CD4-positive, alpha-beta T cell treated with Interleukin-21 for 1 hour (primary cell): Measurements from ENCODE around the gene OBI1.

Source experiments
- DNase-seq: peaks from one replicate; pipeline ENCODE4 v3.0.0-alpha.2; 2020

Gene OBI1

GRCh38 chr13:78603240-78603957 is 55.6 kb downstream of the OBI1 start, which contains the start of gene POU4F1:
Gene POU4F1 (minus strand): TSS chr13:78603552. CDS start chr13:78603326, 226 bp downstream.
- DNase-seq, result peak; percentile 70

- no peak for DNase-seq
Observed at GRCh38 chr13:78602561-78603239, 56.3 kb downstream of the OBI1 start.

- no peak for DNase-seq
Observed at GRCh38 chr13:78601874-78602560, 56.9 kb downstream of the OBI1 start.

GRCh38 chr13:78601124-78601873 is 57.7 kb downstream of the OBI1 start:
- no peak for DNase-seq

GRCh38 chr13:78600280-78600883 is 58.6 kb downstream of the OBI1 start:
- DNase-seq, result no peak

GRCh38 chr13:78599645-78600279 is 59.2 kb downstream of the OBI1 start:
- no peak for DNase-seq

GRCh38 chr13:78598966-78599644 is 59.9 kb downstream of the OBI1 start:
- no peak for DNase-seq

GRCh38 chr13:78598116-78598781 is 60.7 kb downstream of the OBI1 start:
- no peak for DNase-seq

- no peak for DNase-seq
Observed at GRCh38 chr13:78597602-78597932, 61.4 kb downstream of the OBI1 start.

- DNase-seq, result no peak
Observed at GRCh38 chr13:78596736-78597601, 62.0 kb downstream of the OBI1 start.

- no peak for DNase-seq
Observed at GRCh38 chr13:78596399-78596735, 62.6 kb downstream of the OBI1 start.

- DNase-seq, result no peak
Observed at GRCh38 chr13:78595495-78596398, 63.2 kb downstream of the OBI1 start.

GRCh38 chr13:78594456-78594975 is 64.4 kb downstream of the OBI1 start:
- DNase-seq, result no peak

GRCh38 chr13:78593652-78594455 is 65.1 kb downstream of the OBI1 start:
- DNase-seq, result no peak

- no peak for DNase-seq
Observed at GRCh38 chr13:78593129-78593528, 65.8 kb downstream of the OBI1 start.

- DNase-seq, result no peak
Observed at GRCh38 chr13:78592584-78592983, 66.4 kb downstream of the OBI1 start.

- no peak for DNase-seq
Observed at GRCh38 chr13:78589206-78589605, 69.7 kb downstream of the OBI1 start.

GRCh38 chr13:78587395-78587794 is 71.6 kb downstream of the OBI1 start:
- no peak for DNase-seq
